GM18511 (cell line): ENCODE results near the gene VIL1.

Experiments
- ATAC-seq: cut with Tn5 transposase; IDR thresholded peaks from one replicate; pipeline ENCODE4 v1.9.1; 2021; ENCODE audit warnings: mild to moderate bottlenecking, moderate library complexity; ENCODE audit not compliant: unreplicated experiment

Gene VIL1

GRCh38 chr2:218482651-218483050 lies 63.7 kb downstream of the VIL1 start:
- ATAC-seq, result no peak

GRCh38 chr2:218485986-218486667 lies 67.2 kb downstream of the VIL1 start:
- no peak for ATAC-seq

- ATAC-seq, result no peak
Measured at GRCh38 chr2:218500501-218501060, 81.7 kb downstream of the VIL1 start.

GRCh38 chr2:218501665-218502064 lies 82.7 kb downstream of the VIL1 start:
- no peak for ATAC-seq
